NCI-H774 (cell line): ENCODE measurements around the gene ATF1.

Experiments
- DNase-seq: peaks from one replicate; lab custom pipeline; 2025; lab: John Stamatoyannopoulos, UW

Gene ATF1

DNA sequence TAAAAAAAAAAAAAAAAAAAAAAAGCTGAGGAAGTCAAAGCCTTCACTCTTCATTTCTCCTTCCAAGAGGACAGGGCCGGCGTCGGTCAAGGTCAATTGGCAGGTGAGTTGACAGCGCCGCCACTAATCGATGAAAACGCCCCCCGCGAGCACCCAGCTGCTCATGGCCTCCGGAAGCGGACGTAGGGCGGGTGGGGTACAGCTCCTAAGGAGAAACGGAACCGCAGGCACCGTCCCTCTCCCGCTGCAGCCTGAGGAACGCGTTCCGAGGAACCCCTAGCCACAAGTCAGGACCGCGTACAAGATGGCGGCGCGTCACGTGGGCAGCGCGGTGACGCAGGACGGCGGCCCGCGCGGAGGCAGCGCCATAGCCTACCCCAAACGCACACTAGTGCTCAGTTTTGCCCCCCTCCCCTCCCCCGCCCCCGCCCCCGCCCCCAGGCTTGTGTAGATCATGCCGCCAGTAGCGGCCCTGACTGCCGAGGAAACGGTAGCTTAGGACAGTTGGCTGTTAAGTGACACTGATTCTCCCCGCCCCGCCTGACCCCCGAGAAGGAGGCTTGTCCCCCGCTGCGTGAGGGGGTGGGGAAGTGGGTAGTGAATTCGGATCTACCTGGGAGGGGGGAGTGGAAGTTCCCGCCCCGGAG lies at the start of gene ATF1:
Gene ATF1 (plus strand): TSS at position 463 of the 647 bp plus-strand sequence. CDS start 16,045 bp downstream, outside the sequence.
- peak; percentile 96 for DNase-seq

DNA sequence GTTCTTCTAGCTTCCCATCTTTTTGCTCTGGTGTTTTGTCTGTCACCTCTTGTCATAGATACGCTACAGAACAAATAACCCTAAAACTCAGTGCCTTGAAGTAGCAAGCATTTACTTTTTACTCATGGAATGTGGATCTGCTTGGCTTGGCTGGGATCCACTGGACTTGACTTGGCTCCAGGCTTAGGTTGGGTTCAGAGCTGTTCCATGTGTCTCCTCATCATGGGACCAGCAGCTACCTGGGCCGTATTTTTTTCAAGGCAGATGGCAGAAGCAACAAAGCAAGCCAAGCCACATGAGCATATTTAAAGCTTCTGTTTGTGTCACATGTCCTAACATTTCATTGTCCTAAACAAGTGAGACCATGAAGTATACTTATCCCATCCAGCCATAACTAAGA lies 48.7 kb upstream of the ATF1 start:
- no peak for DNase-seq

- no peak for DNase-seq
Measured at GRCh38 chr12:50718760-50719159, 45.1 kb upstream of the ATF1 start.

DNA sequence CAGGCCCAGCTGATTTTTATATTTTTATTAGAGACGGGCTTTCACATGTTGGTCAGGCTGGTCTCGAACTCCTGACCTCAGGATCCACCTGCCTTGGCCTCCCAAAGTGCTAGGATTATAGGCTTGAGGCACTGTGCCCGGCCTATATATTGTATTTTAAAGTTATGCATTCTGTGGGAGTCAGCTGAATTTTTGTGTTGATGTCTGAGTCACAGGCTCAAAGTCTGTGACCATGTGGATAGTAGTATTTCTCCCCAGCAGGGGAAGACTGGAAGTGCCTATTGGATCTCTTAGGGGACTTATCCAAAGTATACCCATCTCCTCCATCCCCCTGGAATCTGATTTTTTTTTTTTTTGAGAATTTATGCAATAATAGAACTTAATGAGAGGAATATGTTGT lies 43.8 kb upstream of the ATF1 start:
- DNase-seq = no peak

- no peak for DNase-seq
Measured at GRCh38 chr12:50720501-50720900, 43.4 kb upstream of the ATF1 start.

DNA sequence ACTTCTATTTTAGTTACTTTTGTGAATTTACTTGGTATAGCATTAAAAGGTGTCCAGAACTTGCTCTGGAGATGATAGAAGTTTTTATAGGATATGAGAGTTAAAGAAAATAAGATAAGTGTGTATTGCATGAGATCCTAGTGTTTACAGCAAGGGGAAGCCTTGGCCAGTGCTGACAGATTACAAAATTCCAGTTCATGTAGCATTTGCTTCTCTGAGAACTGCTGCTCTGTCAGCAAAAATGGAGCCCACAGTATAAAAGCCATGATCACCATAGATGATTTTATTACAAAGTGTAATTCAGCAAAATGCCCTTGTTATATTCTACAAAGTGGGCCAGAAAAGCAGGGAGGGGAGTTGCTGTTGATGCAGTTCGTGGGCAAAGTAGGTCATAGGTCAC lies 40.0 kb upstream of the ATF1 start:
- no peak for DNase-seq

GRCh38 chr12:50725011-50725942 lies 38.6 kb upstream of the ATF1 start:
- no peak for DNase-seq

DNA sequence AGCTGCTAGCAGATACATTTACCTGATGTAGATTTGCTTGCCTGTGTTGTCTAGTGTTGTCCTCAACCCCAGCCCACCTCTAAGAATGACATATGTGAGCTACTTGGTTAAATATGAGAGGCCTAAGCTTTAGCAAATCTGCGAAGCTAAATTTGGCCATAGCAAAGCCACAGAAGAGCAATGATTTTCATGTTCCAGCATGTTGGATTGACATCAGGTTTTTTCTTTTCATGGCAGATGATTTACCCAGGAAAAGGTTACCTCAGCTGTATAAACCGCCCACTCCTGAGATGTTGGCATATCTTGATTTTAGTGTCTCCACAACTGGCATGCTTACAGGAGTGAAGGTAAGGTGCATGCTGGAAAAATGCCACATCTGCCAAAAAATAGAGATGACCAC lies 36.4 kb upstream of the ATF1 start:
- DNase-seq = no peak

GRCh38 chr12:50728417-50728816 lies 35.5 kb upstream of the ATF1 start:
- DNase-seq = no peak

DNA sequence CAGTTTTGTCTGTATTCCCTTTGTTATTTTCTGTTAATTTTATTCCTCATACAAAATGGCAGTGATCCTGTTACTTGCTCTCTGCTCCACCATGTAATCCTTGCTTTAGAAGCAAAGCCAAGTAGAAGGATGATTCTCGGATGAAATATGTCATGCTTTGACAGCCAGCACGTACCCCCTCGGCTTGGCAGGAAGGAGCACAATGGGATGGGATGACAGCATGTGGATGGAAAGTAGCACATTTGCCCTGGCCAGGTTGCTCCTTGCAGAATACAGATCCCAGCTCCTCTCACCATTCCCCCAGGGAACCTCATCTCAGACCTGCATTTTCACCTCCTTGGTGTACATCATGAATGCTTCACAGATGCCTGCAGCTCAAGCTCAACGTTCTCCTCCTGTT lies 35.1 kb upstream of the ATF1 start:
- no peak for DNase-seq

GRCh38 chr12:50732591-50732990 lies 31.3 kb upstream of the ATF1 start:
- DNase-seq = no peak

- DNase-seq = no peak
Measured at GRCh38 chr12:50733706-50734105, 30.2 kb upstream of the ATF1 start.

DNA sequence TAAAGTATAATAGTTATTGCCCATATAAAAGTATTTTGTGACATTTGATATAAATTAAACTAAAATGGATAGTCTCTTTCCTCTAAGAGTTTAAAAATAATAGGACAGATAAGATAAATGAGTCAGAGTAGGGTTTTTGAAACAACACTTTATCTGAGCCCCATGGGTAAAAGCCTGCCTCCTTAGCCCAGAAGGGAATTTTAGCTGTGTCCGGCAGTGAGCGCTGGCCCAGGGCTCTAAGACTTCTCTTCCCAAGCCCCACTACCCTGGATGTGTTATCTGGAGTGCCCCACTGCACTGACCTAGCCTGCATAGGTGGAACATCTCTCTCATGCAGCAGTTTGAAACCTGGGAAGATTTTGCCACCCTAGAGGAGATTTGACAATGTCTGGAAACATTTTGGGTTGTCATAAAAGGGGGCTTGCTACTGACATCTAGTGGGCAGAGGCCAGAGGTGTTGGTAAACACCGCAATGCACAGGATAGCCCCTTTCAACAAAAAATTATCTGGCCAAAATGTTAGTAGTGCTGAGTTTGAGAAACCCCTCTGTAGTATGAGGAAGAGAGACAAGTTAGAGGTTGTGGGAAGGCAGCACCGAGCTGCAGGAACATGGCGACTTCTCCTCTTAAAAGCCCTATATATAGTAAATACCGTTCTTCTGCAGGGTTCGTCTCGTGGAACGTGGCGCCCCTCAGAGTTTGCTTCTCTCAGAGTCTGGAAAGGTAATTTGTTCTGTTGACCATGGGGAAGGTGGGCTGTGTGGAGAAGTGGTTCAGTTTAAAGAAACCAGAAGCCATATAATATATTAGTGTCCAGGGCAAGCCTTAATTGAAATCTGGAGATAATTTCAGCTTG lies 29.3 kb upstream of the ATF1 start:
- peak; percentile 11 for DNase-seq

- DNase-seq = no peak
Measured at GRCh38 chr12:50739611-50740010, 24.3 kb upstream of the ATF1 start.

DNA sequence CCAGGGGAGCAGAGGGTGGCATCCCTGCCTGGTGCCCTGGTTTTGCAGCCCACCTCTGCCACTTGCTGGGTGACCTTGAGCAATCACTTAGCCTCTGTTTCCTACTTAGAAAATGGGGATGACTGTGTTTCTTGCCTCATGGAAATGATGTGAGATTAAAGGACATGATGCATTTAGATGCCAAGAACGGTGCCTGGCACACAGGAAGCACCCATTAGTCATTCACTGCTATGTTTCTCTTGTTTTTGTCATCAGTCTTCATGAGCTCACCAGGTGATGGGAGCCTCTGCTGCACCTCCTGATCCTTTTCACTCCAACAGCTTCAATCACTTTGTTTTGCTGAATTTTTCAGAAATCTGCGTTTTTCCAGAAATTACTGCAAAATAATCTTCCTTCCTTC lies 23.6 kb upstream of the ATF1 start:
- no peak for DNase-seq

DNA sequence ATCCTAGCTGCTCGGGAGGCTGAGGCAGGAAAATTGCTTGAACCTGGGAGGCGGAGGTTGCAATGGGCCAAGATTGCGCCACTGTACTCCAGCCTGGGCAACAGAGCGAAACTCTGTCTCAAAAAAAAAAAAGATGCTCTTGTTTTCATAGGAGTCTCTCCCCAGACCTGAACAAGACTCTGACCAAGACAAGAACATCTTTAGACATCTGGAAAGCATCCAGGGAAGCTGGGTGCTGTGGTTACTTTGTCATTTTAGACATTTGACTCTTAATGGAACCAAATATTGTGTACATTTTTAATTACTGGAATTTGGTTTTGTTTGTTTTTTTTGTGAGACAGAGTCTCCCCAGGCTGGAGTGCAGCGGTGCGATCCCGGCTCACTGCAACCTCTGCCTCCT lies 21.1 kb upstream of the ATF1 start:
- DNase-seq = no peak

GRCh38 chr12:50745861-50746260 lies 18.0 kb upstream of the ATF1 start:
- no peak for DNase-seq

- DNase-seq = no peak
Measured at GRCh38 chr12:50746431-50746830, 17.5 kb upstream of the ATF1 start.

GRCh38 chr12:50747817-50748216 lies 16.1 kb upstream of the ATF1 start:
- DNase-seq = no peak

DNA sequence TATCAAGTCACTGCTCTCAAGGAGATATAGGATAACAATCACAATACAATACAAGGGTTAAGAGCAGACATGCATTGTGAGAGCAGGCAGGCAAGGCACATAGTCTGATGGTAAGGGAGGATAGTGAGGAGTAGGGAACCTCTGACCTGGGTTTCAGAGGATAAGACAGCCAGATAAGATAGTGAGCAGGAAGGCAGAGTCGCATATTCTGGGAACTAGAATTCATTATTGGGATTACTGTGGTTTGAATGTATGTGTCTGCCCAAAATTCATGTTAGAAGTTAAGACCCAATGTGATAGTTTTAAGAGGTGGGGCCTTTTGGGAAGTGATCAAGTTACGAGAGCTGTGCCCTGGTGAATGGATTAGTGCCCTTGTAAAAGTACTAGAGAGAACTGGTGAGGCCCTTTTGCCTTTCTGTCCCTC lies 14.4 kb upstream of the ATF1 start:
- no peak for DNase-seq

DNA sequence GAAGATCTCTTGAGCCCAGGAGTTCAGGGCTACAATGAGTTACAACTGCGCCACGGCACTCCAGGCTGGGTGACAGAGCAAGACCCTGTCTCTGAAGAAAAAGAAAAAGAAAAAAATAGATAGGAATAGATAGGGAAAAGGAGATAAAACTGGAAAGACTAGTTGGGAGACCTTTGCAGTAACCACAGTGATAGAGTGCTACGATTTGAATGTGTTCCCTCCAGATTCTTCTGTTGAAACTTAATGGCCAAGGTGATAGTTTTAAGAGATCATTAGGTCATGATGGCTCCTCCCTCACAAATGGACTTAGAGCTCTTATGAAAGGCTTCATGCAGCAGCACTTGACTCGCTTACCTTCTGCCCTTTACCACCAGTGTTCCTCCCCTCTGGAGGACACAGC lies 13.5 kb upstream of the ATF1 start:
- DNase-seq = no peak

- DNase-seq = no peak
Measured at GRCh38 chr12:50751948-50752721, 11.8 kb upstream of the ATF1 start.
